KMS-11 (cell line): ENCODE results near the gene CBFA2T3.

Experiments
- H2AFZ ChIP-seq: fragments of 200-600 bp; sonication (generic); 2 replicates; pipeline ENCODE4 v1.6.1; 2016; ENCODE audit warnings: antibody characterized with exemption, mixed run types, low read depth
- H3K27ac ChIP-seq: fragments of 200-600 bp; sonication (generic); 2 replicates; pipeline ENCODE4 v1.6.1; 2016; ENCODE audit warnings: mild to moderate bottlenecking, mixed run types
- H3K27me3 ChIP-seq: fragments of 200-600 bp; sonication (generic); 2 replicates; pipeline ENCODE4 v1.6.1; 2017; ENCODE audit warnings: mild to moderate bottlenecking, low read depth, mixed run types, moderate library complexity; ENCODE audit not compliant: insufficient read depth
- H3K36me3 ChIP-seq: fragments of 200-600 bp; sonication (generic); 2 replicates; pipeline ENCODE4 v1.6.1; 2017; ENCODE audit warnings: mild to moderate bottlenecking, mixed run types; ENCODE audit not compliant: insufficient read depth
- H3K4me1 ChIP-seq: fragments of 200-600 bp; sonication (generic); 2 replicates; pipeline ENCODE4 v1.6.1; 2016; ENCODE audit warnings: mild to moderate bottlenecking, low read depth, mixed run types; ENCODE audit not compliant: poor library complexity, severe bottlenecking
- H3K4me2 ChIP-seq: fragments of 200-600 bp; sonication (generic); 2 replicates; pipeline ENCODE4 v1.7.0; 2016; ENCODE audit warnings: mild to moderate bottlenecking, mixed run types
- H3K4me3 ChIP-seq: fragments of 200-600 bp; sonication (generic); IDR thresholded peaks from 2 replicates; pipeline ENCODE4 v1.6.1; 2017; ENCODE audit warnings: low read depth, low read length, mixed read lengths; ENCODE audit not compliant: insufficient read depth
- H3K79me2 ChIP-seq: fragments of 200-600 bp; sonication (generic); 2 replicates; pipeline ENCODE4 v1.6.1; 2016; ENCODE audit warnings: low read depth, mixed run types; ENCODE audit not compliant: insufficient read depth
- H3K9ac ChIP-seq: fragments of 200-600 bp; sonication (generic); 2 replicates; pipeline ENCODE4 v1.6.1; 2016; ENCODE audit warnings: mild to moderate bottlenecking, mixed run types
- H4K20me1 ChIP-seq: fragments of 200-600 bp; sonication (generic); 2 replicates; pipeline ENCODE4 v1.6.1; 2016; ENCODE audit warnings: mild to moderate bottlenecking, mixed run types; ENCODE audit not compliant: insufficient read depth
- CTCF ChIP-seq: fragments of 200-600 bp; sonication (generic); conservative IDR thresholded peaks from 2 replicates; pipeline ENCODE4 v1.6.1; 2017; ENCODE audit warnings: low read depth, mild to moderate bottlenecking, antibody characterized with exemption, low read length, moderate library complexity, mixed read lengths

Gene CBFA2T3

GRCh38 chr16:88978608-88979346 is 1.8 kb upstream of the CBFA2T3 start:
- H3K9ac ChIP-seq: peak overlapping the region; percentile 16
- H3K4me2 ChIP-seq: peak overlapping the region; percentile 69
- H3K36me3 ChIP-seq: no peaks in the 10 kb centered on the region
- no peaks in the 10 kb centered on the region for H4K20me1 ChIP-seq
- H3K79me2 ChIP-seq: no peaks in the 10 kb centered on the region
- peak overlapping the region; percentile 32 for H2AFZ ChIP-seq
- peak overlapping the region; percentile 30 for H3K27ac ChIP-seq
- H3K4me3 ChIP-seq: no peak overlapping the region
- peaks cover 53% of the 10 kb centered on the region for H3K27me3 ChIP-seq
- no peak for TF ChIP-seq CTCF
- peaks cover 22% of the 10 kb centered on the region for H3K4me1 ChIP-seq

GRCh38 chr16:88977812-88978607 is 1.0 kb upstream of the CBFA2T3 start:
- peak overlapping the region; percentile 69 for H3K4me2 ChIP-seq
- no peaks in the 10 kb centered on the region for H3K79me2 ChIP-seq
- H3K9ac ChIP-seq: peak overlapping the region; percentile 16
- TF ChIP-seq CTCF: no peak
- peaks cover 49% of the 10 kb centered on the region for H3K27me3 ChIP-seq
- H2AFZ ChIP-seq: peak overlapping the region; percentile 32
- H3K27ac ChIP-seq: peak overlapping the region; percentile 30
- H3K4me1 ChIP-seq: peaks cover 22% of the 10 kb centered on the region
- H3K36me3 ChIP-seq: no peaks in the 10 kb centered on the region
- H4K20me1 ChIP-seq: no peaks in the 10 kb centered on the region
- no peak overlapping the region for H3K4me3 ChIP-seq

DNA sequence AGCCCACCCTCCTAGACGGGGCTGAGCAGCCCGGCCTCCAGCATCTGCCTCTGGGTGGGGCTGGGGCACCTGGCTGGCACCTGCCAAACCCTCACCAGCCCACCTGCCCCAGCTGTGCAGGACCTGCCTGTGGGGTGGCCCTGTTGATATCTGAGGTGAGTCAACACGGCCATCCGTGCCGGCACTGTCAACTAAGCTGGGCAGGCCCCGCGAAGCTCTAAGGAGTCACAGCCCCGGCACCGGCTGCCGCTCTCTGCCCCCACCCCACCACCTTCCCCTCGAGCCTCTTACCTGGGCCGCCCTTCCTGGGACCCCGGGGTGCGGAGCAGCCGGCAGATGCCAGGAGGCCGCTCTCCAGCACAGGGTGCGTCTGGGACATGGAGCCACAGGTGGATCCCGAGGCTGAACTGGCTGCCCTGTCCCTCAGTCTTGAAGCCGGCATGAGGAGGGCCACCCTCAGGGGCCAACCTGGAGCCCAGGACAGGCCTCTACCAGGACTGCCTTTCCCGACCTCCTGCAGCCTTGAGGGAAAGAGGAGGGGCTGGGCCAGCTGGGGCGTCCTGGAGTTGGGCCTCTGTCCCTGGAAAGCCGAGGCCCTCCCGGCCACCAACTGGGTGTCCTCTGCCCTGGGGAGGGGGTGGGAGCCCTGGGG is 515 bp downstream of the CBFA2T3 start:
- H4K20me1 ChIP-seq: no peaks in the 10 kb centered on the region
- no peak overlapping the region for H3K27ac ChIP-seq
- H3K4me1 ChIP-seq: peaks cover 37% of the 10 kb centered on the region
- no peak overlapping the region for H2AFZ ChIP-seq
- H3K27me3 ChIP-seq: peaks cover 47% of the 10 kb centered on the region
- H3K79me2 ChIP-seq: no peaks in the 10 kb centered on the region
- no peaks in the 10 kb centered on the region for H3K36me3 ChIP-seq
- no peak overlapping the region for H3K4me3 ChIP-seq
- TF ChIP-seq CTCF: no peak
- no peak overlapping the region for H3K9ac ChIP-seq
- no peak overlapping the region for H3K4me2 ChIP-seq

DNA sequence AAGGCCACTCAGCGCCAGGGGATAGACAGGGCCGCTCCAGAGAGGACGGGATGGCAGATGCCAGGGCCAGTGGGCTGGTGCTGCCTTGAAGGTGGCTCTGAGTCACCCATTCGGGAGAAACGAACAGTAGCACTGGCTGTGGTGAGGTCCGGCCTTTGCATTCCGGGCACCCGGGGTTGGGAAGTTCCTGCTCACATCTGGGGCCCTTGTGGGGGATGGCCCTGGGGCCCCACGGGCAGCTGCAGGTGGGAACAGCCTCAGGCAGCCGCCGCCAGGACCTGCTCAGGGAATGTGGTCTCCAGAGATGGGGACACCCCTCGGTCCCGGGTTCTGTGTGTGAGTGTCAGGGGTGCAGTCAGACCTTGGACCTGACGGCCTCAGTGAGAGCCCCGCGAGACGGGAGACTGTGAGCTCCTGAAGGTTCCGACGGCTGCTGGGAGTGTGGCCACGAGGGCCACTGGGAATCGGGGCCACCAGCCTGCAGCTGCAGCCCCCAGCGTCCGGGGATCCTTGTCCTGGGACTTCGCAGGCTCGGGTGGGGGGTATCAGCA is 1.4 kb downstream of the CBFA2T3 start:
- peaks cover 42% of the 10 kb centered on the region for H3K4me1 ChIP-seq
- H3K27ac ChIP-seq: no peak overlapping the region
- no peak for TF ChIP-seq CTCF
- H3K4me2 ChIP-seq: no peak overlapping the region
- H4K20me1 ChIP-seq: no peaks in the 10 kb centered on the region
- no peak overlapping the region for H2AFZ ChIP-seq
- H3K4me3 ChIP-seq: no peak overlapping the region
- peaks cover 42% of the 10 kb centered on the region for H3K27me3 ChIP-seq
- no peaks in the 10 kb centered on the region for H3K79me2 ChIP-seq
- no peaks in the 10 kb centered on the region for H3K36me3 ChIP-seq
- H3K9ac ChIP-seq: no peak overlapping the region
